HG03460 (cell line): ENCODE measurements around the gene MRPS26.
"Not testable (repeated sequence)": the region's sequence is repeated elsewhere in the genome, so short reads cannot be mapped to it uniquely, and the experiment has no call there.

ENCODE experiments used
- ATAC-seq: cut with Tn5 transposase; IDR thresholded peaks from one replicate; pipeline ENCODE4 v1.9.1; 2021; ENCODE audit not compliant: unreplicated experiment

MRPS26 gene

DNA sequence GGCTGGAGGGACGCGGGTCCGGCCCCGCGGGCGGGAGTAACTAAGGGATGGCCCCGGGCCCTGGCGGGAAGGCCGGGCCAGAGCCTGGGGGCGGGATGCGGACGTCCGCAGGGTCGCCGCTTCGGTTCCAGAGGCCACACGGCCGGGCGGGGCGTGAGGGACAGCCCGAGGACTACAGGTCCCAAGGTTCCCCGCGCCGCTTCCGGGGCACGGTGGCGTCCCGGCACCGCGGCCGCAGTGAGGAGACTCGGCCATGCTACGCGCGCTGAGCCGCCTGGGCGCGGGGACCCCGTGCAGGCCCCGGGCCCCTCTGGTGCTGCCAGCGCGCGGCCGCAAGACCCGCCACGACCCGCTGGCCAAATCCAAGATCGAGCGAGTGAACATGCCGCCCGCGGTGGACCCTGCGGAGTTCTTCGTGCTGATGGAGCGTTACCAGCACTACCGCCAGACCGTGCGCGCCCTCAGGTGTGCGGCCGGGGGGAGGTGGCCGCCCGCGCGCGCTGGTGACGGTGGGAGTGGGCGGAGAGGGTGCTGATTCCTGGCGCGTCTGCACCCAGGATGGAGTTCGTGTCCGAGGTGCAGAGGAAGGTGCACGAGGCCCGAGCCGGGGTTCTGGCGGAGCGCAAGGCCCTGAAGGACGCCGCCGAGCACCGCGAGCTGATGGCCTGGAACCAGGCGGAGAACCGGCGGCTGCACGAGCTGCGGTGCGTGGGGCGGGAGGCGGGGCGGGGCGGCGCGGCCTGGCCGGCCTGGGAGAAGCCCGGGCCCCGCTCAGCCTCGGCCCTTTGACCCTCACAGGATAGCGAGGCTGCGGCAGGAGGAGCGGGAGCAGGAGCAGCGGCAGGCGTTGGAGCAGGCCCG is at the start of gene MRPS26:
Gene MRPS26 (plus strand): TSS at position 237 of the 861 bp plus-strand sequence. CDS start 17 bp downstream, at position 254.
- peak; percentile 88 for ATAC-seq

GRCh38 chr20:2998728-2999127 is 47.1 kb upstream of the MRPS26 start:
- ATAC-seq, result no peak

DNA sequence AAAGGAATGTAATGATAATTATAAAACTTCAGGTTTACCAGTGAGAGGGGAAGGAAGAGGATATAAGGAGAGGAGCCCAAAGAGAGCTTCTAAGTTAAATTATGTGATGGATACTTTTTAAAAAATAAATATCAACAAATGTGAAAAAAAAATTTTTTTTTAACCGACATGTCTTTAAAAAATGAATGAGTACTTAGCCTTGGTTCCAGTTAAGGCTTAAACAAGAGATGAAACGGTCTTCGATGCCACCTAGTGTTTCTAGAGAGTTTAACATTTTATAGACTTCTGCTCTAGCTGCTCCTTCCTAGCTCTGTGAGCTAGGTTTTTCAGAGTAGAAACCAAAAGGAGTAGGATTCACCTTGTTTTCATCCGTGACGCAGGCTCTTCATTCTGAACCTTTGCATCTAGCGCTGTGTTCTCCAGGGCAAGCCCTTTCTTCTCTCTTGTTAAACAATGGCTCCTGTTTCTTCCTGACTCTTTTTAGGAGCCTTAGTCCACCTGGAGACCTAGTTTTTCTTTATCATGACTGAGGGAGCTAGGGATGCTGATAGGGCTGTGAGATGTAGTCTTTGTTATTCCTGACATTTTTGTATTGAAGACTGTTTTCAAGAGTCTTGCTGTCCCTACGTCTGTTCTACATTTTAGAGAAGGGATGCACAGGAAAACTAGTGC is 44.9 kb upstream of the MRPS26 start:
- ATAC-seq, result no peak

DNA sequence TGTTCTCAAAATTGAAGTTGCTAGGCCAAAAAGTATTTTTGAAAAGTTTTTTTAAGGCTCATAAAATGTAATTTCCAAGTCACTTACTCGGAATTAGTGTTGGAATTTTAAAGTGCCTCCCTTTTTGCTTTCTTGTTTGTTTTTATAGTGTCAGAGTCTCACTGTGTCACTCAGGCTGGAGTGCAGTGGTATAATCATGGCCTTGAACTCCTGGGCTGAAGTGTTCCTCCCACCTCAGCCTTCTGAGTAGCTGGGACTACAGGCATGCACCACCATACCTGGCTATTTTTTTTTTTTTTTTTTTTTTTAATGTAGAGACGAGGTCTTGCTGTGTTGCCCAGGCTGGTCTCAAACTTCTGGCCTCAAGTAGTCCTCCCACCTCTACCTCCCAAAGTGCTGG is 42.4 kb upstream of the MRPS26 start:
- ATAC-seq, result no peak

DNA sequence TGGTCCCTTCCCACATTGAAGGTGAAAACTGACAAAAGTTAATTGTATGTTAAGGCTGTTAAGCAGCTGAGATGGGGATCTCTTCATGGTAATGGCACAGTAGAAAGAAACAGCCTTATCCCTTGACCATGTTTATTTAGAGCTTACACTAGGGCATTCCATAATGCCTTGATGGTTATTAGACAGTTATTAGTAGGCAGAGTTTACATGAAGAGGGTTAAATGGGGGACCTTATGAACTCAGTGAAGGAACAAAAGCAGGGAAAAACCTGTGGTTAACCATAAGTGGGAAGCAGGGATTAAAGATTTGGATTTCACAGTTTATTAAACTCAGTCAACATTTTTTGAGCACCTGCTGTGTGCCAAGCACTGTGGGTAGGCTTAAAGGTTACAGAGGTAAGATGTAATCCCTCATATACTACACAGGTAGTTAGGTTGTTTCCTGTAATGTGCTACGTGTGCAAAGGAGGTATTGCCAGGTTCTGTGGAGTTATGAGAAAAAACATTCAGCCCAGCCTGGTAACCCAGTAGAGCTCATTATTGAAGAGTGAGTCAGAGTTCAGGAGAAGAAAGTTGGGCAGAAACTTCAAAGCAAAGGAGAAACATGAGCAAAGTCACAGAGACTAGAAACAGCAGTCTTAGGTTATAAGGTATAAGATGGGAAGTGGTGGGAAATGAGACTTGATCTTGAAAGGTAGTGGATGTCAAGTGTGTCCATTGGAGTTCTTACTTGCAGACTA is 34.7 kb upstream of the MRPS26 start:
- no peak for ATAC-seq

- ATAC-seq, result no peak
These were observed 34.1 kb upstream of the MRPS26 start for GRCh38 chr20:3011752-3012151.

GRCh38 chr20:3013771-3014170 is 32.1 kb upstream of the MRPS26 start:
- no peak for ATAC-seq

GRCh38 chr20:3014179-3014578 is 31.7 kb upstream of the MRPS26 start:
- ATAC-seq, result no peak

DNA sequence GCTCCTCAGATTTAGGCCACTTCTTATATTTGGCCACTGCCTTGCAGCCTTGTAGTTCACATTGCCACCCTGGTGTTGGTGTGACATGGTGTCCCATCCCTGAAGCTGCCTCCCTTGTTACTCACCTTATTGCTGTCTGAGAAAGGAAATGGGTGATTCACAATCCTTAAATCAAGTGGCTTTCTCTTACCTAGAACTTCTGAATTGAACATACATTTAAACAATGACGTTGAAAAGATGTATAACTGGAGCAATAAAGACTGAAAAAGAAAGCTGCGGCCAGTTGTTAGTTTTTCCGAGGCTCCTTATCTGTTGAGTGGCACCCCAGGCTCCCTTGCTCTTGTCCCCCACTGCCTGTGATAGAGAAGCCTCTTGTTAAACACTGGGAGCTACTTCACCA is 31.2 kb upstream of the MRPS26 start:
- no peak for ATAC-seq

DNA sequence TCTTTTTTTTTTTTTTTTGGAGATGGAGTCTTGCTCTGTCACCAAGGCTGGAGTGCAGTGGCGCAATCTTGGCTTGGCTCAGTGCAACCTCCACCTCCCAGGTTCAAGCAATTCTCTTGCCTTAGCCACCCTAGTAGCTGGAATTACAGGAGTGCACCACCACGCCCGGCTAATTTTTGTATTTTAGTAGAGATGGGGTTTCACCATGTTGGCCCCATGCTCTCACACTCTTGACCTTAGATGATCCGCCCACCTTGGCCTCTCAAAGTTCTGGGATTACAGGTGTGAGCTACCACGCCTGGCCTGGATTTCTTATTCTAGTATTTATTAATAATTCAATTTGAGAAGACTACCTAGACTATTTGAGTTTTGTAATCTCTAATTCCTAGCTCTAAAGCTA is 30.6 kb upstream of the MRPS26 start:
- not testable (repeated sequence) for ATAC-seq

GRCh38 chr20:3021327-3021726 is 24.5 kb upstream of the MRPS26 start:
- ATAC-seq, result no peak

DNA sequence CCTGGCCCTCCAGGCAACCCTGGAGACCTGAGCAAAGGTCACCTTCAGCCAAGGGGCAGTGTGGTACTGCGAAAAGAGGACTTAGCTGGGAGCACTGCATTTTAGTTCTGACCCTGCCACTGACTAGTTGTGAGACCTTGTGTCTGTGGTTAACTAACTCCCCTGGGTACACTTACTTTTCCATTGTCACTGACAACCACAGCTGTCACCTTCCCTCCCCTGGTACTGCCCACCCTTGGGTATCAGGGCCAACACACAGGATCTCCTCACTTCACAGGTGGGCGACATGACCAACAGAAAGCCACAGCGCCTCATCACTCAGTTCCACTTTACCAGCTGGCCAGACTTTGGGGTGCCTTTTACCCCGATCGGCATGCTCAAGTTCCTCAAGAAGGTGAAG is 24.1 kb upstream of the MRPS26 start:
- ATAC-seq, result no peak

GRCh38 chr20:3022559-3023490 is 23.0 kb upstream of the MRPS26 start:
- ATAC-seq, result not testable (repeated sequence)

- no peak for ATAC-seq
These were observed 17.9 kb upstream of the MRPS26 start for GRCh38 chr20:3027987-3028386.

DNA sequence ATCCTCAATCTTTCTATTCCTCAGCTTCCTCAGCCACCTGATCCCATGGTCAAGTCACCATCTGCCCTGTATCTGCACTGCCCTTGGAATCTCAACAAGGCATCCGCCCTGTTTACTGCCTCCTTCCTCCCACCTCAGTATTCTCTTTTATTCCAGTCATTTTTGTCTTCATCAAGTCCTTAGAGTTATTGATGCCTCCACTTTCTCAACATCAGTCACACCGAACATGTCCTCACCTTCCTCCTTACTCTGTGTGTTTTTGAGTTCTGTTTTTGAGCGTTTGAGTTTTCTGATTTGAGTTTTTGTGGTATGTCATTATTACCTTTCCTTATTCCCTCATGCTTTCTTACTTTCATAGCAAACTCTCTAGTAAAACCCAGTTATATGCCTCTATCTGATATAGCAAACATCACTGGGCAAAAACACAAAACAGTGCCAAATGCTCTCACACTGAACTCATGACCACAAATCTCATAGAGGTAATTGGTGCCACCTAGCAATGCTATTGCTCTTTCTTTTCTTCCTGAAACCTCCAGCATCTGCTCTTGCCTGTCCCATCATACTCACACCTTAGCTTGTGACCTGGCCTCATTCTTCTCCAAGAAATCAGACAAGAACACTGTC is 14.2 kb upstream of the MRPS26 start:
- ATAC-seq, result no peak

DNA sequence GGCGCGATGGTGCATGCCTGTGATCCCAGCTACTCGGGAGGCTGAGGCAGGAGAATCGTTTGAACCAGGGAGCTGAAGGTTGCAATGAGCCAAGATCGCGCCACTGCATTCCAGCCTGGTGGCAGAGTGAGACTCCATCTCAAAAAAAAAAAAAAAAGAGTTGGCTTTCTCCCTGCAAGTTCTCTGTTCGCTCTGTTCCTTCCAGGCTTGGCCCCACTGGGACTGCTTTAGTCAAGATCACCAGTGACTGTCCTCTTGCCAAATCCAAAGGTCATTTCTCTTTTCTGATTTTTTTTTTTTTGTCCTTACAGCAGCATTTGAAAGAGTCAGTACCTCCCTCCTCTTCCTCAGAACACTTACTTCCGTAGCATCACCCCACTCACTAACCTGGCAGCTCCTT is 13.2 kb upstream of the MRPS26 start:
- ATAC-seq, result no peak

DNA sequence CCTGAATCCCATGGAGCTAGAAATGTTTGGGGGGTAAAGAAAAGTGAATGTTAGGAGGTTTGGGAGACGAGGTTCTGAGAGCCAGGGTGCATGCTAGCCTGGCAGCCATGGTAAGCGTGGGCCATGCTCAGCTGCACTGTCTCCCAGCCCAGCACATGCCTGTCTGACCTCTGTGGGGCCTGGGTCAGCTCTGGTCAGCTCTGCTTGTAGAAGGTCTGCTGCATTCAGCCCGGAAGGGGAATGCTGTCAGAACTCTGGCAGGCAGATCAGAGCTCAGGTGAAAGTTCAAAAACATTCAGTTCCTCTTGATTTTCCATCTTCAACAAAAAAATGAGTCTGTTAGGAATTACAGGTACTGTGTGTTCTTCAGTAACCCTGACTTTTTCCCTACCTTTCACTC is 8.2 kb upstream of the MRPS26 start:
- no peak for ATAC-seq

DNA sequence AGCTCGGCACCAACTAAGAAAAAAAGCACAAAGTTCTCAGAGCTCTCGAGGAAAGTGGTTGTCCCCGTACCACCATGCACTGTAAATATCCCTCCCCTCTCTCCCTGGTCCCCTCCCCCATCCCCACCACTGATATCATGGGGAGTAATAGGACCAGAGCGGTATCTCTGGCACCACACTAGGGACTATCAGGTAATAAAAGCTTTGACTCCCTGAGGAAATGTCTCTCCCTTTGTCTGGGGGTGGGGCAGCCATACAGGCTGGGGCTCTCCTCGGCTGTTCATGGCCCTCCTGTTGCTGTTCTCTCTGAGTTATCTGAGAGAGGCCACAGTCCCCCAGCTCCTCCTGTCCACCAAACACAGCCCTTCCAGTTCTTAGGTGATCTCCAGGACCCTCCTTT is 7.4 kb upstream of the MRPS26 start:
- no peak for ATAC-seq

DNA sequence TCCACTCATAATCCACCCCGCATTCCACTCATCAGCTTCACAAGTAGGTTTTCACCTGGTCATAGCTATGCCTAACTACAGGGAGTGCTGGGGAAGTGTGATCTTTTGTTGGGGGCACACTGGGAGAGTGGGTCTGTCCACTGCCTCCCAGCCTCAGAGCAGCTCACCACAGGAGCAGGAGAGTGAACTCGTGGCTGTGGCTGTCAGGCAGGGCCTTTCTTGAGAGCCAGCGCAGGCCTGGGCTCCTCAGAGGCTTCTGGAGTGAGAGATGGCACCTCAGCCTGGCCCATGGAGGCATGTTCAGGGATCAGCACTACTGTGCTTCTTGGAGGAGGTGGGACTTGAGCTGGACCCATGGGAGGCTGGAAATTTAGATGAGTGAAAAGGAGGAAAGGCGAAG is 6.4 kb upstream of the MRPS26 start:
- no peak for ATAC-seq

GRCh38 chr20:3040086-3040485 is 5.8 kb upstream of the MRPS26 start:
- no peak for ATAC-seq
